ENCODE measurements around the gene TOPAZ1. TPM values are rescaled to one million over a fixed set of nuclear protein-coding genes. Genes with fewer than 3 reads are reported as not detected.

The TOPAZ1 gene
- total and polyA plus RNA-seq, 2 of the 13 experiments (the other 11 are each of a cell fraction or from before 2014, with no cell fraction given): not detected

- peak; percentile 93; the same call in 1 of the 2 replicates for TF ChIP-seq ZNF275 (CRISPR knock-in tag; IDR thresholded peaks at IDR 0.05; ENCODE audit: borderline replicate concordance)
- TF ChIP-seq CEBPB (IDR thresholded peaks at IDR 0.05; ENCODE audit: borderline replicate concordance, low read depth, low read length): no peak
- no peak for TF ChIP-seq RORA (CRISPR knock-in tag; IDR thresholded peaks at IDR 0.05)
- TF ChIP-seq ISX (CRISPR knock-in tag; conservative IDR thresholded peaks at IDR 0.05): peak; percentile 95
- peak; percentile 91 to 96 for TF ChIP-seq MAFK (conservative IDR thresholded peaks at IDR 0.05 in 1 of 2, IDR thresholded peaks at IDR 0.05 in 1 of 2; ENCODE audit: low read length in 2 of 2)
- TF ChIP-seq ZNF138 (CRISPR knock-in tag; IDR thresholded peaks at IDR 0.05; ENCODE audit: low read depth): peak; percentile 99
- peak; percentile 98 for TF ChIP-seq ZNF891 (CRISPR knock-in tag; IDR thresholded peaks at IDR 0.05)
- TF ChIP-seq ZFP36L2 (CRISPR knock-in tag; IDR thresholded peaks at IDR 0.05): peak; percentile 37; the same call in 1 of the 2 replicates
- peak; percentile 88 for TF ChIP-seq ZNF142 (CRISPR knock-in tag; IDR thresholded peaks at IDR 0.05)
- peak; percentile 99 for TF ChIP-seq ZNF776 (CRISPR knock-in tag; IDR thresholded peaks at IDR 0.05)
- TF ChIP-seq ZBTB44 (CRISPR knock-in tag; IDR thresholded peaks at IDR 0.05): 0 out of 2 replicates have a peak, but pooled peaks have one; percentile 11
- no peak for TF ChIP-seq ZNF260 (CRISPR knock-in tag; IDR thresholded peaks at IDR 0.05; ENCODE audit: borderline replicate concordance, low read depth)
- TF ChIP-seq PHF21A (CRISPR knock-in tag; IDR thresholded peaks at IDR 0.05): 0 out of 2 replicates have a peak, but pooled peaks have one; percentile 34
- peak; percentile 64 to 89; a peak in 3 of 4 replicates for TF ChIP-seq HMGXB4 (CRISPR knock-in tag; IDR thresholded peaks at IDR 0.05; ENCODE audit: borderline replicate concordance in 1 of 2, low read depth in 1 of 2)
- TF ChIP-seq MTERF4 (CRISPR knock-in tag; IDR thresholded peaks at IDR 0.05): peak; percentile 82
Measured at GRCh38 chr3:44338010-44338827, 96.5 kb downstream of the TOPAZ1 start, which contains the start of gene TCAIM (continued).

Measured in HepG2 (cell line).